ENCODE results near the gene KRTAP1-3.
"Not testable (repeated sequence)": the region's sequence is repeated elsewhere in the genome, so short reads cannot be mapped to it uniquely, and the experiment has no call there.

GRCh38 chr17:41065016-41065689 lies 30.5 kb upstream of the KRTAP1-3 start:
- TF ChIP-seq POLR2AphosphoS5, POLR2A (IDR thresholded peaks at IDR 0.05): not testable (repeated sequence)

Measured in upper lobe of left lung (tissue), 4 donors.